Keratinocyte (primary cell): ENCODE measurements around the gene SOHLH2. TPM values are rescaled to one million over a fixed set of nuclear protein-coding genes. Genes with fewer than 3 reads are reported as not detected.

Experiments
- DNase-seq: peaks from one replicate; pipeline ENCODE4 v3.0.0-alpha.2; 2011; ENCODE audit warnings: low read depth, missing footprints, low spot score
- FAIRE-seq: peaks from 2 replicates; lab custom pipeline; 2011; peaks lifted over from hg19 to GRCh38; lab: Jason Lieb, UNC
- H2AFZ ChIP-seq: 2 replicates; pipeline ENCODE4 v1.6.0; 2012; ENCODE audit warnings: low read length, control low read depth, inconsistent platforms; ENCODE audit not compliant: control insufficient read depth
- H3K27ac ChIP-seq: 2 replicates; pipeline ENCODE4 v1.5.1; 2011; ENCODE audit warnings: low read length; ENCODE audit not compliant: control insufficient read depth, insufficient read depth
- H3K27me3 ChIP-seq: 3 replicates; pipeline ENCODE4 v1.6.0; 2011; ENCODE audit warnings: low read length; ENCODE audit not compliant: control insufficient read depth, insufficient read depth; ENCODE audit errors: extremely low read depth
- H3K36me3 ChIP-seq, 2 experiments: 2 replicates in 1 of 2; 3 replicates in 1 of 2; pipeline ENCODE4 v1.5.1; 2011; ENCODE audit warnings: low read length in 2 of 2, mild to moderate bottlenecking in 1 of 2; ENCODE audit not compliant: control insufficient read depth in 2 of 2, insufficient read depth in 2 of 2; ENCODE audit errors: extremely low read depth in 1 of 2
- H3K4me1 ChIP-seq: 3 replicates; pipeline ENCODE4 v1.5.1; 2011; ENCODE audit warnings: low read length; ENCODE audit not compliant: control insufficient read depth, insufficient read depth; ENCODE audit errors: extremely low read depth
- H3K4me2 ChIP-seq: 3 replicates; pipeline ENCODE4 v1.6.0; 2011; ENCODE audit warnings: low read depth, low read length; ENCODE audit not compliant: control insufficient read depth, insufficient read depth; ENCODE audit errors: extremely low read depth
- H3K4me3 ChIP-seq, 3 experiments: fragments of 200-600 bp in 1 of 3; sonication (generic) in 1 of 3; 2 replicates in 2 of 3; 3 replicates in 1 of 3; pipeline ENCODE4 v1.5.1; 2011 to 2016; ENCODE audit warnings: low read length in 3 of 3, mild to moderate bottlenecking in 3 of 3, control low read depth in 2 of 3, inconsistent platforms in 1 of 3, low read depth in 1 of 3, mixed read lengths in 1 of 3, mixed run types in 1 of 3, moderate library complexity in 1 of 3; ENCODE audit not compliant: control insufficient read depth in 2 of 3, insufficient read depth in 2 of 3; ENCODE audit errors: extremely low read depth in 1 of 3
- H3K79me2 ChIP-seq: 2 replicates; pipeline ENCODE4 v1.6.0; 2012; ENCODE audit warnings: low read length; ENCODE audit not compliant: control insufficient read depth, insufficient read depth
- H3K9ac ChIP-seq: 3 replicates; pipeline ENCODE4 v1.6.0; 2011; ENCODE audit warnings: low read length; ENCODE audit not compliant: control insufficient read depth, insufficient read depth; ENCODE audit errors: extremely low read depth
- H3K9me1 ChIP-seq: 3 replicates; pipeline ENCODE4 v1.6.0; 2011; ENCODE audit warnings: low read length; ENCODE audit not compliant: control insufficient read depth, insufficient read depth; ENCODE audit errors: extremely low read depth
- H3K9me3 ChIP-seq: 2 replicates; pipeline ENCODE4 v1.5.1; 2012; ENCODE audit warnings: low read depth, low read length; ENCODE audit not compliant: control insufficient read depth
- H4K20me1 ChIP-seq: 3 replicates; pipeline ENCODE4 v1.6.0; 2011; ENCODE audit warnings: low read length; ENCODE audit not compliant: control insufficient read depth, insufficient read depth; ENCODE audit errors: extremely low read depth
- EZH2 ChIP-seq: IDR thresholded peaks from one replicate; pipeline ENCODE4 v1.6.1; 2012; ENCODE audit warnings: inconsistent platforms, mild to moderate bottlenecking, low read length, moderate library complexity
- dilution Hi-C: fragments of 300-500 bp; cut with MboI; formaldehyde crosslinking; loops from one replicate; pipeline ENCODE4 v1.7.0; 2020; ENCODE audit warnings: low sequenced_read_pairs; ENCODE audit not compliant: extremely low pct_ligation_motif_present
- polyA minus RNA-seq, 3 experiments: library from RNA; depleted of rRNA, polyadenylated mRNA; stranded (reverse); fragments of >200 nt; gene quantifications; 1 replicate in 1 of 3; 2 replicates in 1 of 3; 3 replicates in 1 of 3; pipeline ENCODE4 v1.2.3, GENCODE V29; 2011
- polyA plus RNA-seq, 5 experiments: library from polyadenylated mRNA; depleted of rRNA in 3 of 5; stranded (reverse) in 3 of 5; stranded (forward) in 1 of 5; unstranded in 1 of 5; fragments of >200 nt; gene quantifications; 1 replicate in 1 of 5; 2 replicates in 3 of 5; 3 replicates in 1 of 5; pipeline versions ENCODE4 v1.2.1 to v1.2.3, GENCODE V29; 2011 to 2012; ENCODE audit warnings: missing spikeins in 2 of 5, low read depth in 1 of 5, low replicate concordance in 1 of 5
- TF ChIP-seq, protein P1 (sequence below), 3 experiments: IDR thresholded peaks in 1 of 3; conservative IDR thresholded peaks in 1 of 3; optimal IDR thresholded peaks in 1 of 3; 2 replicates in 2 of 3; 3 replicates in 1 of 3; pipeline versions ENCODE3 to v1.5.1; 2011; ENCODE audit warnings: low read length in 3 of 3, mild to moderate bottlenecking in 3 of 3, moderate library complexity in 2 of 3, control low read depth in 1 of 3, inconsistent platforms in 1 of 3; ENCODE audit not compliant: insufficient read depth in 2 of 3; ENCODE audit errors: extremely low read depth in 1 of 3

Gene SOHLH2, protein sequence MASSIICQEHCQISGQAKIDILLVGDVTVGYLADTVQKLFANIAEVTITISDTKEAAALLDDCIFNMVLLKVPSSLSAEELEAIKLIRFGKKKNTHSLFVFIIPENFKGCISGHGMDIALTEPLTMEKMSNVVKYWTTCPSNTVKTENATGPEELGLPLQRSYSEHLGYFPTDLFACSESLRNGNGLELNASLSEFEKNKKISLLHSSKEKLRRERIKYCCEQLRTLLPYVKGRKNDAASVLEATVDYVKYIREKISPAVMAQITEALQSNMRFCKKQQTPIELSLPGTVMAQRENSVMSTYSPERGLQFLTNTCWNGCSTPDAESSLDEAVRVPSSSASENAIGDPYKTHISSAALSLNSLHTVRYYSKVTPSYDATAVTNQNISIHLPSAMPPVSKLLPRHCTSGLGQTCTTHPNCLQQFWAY
- polyA plus RNA-seq = not detected in 3 replicates
- not detected for polyA plus RNA-seq (2011; ENCODE audit: low read depth)
- polyA plus RNA-seq (2011; cell fraction: cytosol; rRNA removed) = not detected in 2 replicates
- polyA plus RNA-seq (2011; cell fraction: nucleus; rRNA removed) = not detected in 2 replicates
- polyA plus RNA-seq (2012; ENCODE audit: low replicate concordance) = 0.07 TPM in 1 of 2 replicates, not detected in the other
- polyA minus RNA-seq = not detected in 3 replicates
- not detected for polyA minus RNA-seq (2011; cell fraction: cytosol; rRNA and poly(A)+ RNA removed)
- polyA minus RNA-seq (2011; cell fraction: nucleus; rRNA and poly(A)+ RNA removed) = not detected in 2 replicates

DNA sequence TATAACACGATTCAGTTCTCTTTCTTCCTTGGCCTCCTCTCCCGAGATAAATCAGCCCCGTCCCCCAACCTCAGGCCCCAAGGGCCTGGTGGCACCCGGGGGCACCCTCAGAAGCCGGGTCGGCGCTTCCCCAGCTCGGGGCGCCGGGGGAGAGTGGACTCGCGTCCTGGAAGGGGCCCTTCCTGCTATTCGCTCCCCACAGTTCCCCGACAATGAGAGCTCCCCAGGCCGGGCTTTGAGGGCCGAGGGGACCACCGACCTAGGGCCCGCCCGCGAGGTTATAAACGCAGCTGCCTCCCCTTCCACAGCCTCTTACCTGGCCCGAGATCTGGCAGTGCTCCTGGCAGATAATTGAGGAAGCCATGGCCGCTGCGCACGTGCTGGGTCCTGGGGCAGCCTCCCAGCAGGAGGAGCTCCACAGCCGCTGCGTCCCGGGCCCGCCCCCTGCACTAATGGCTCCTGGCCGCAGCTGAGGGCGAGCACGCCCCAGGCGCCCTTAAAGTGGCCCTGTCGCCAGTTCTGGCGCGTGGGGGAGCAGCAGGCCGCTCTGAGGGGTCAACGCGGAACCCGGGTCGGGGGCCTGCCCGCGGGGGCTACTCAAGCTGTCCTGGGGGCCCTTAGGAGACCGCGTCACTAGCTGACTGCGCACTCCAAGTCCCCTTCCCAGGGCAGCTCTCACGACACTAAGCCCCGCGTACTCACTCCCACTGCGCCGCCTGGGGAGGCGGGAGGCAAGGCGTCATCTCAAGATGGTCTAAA, at the start of gene SOHLH2:
Gene SOHLH2, minus strand, starts transcription at position 394 of the 759 bp plus-strand sequence. Its CDS starts 30 bp downstream, at position 364.
- dilution Hi-C loops = no loop called here

DNA sequence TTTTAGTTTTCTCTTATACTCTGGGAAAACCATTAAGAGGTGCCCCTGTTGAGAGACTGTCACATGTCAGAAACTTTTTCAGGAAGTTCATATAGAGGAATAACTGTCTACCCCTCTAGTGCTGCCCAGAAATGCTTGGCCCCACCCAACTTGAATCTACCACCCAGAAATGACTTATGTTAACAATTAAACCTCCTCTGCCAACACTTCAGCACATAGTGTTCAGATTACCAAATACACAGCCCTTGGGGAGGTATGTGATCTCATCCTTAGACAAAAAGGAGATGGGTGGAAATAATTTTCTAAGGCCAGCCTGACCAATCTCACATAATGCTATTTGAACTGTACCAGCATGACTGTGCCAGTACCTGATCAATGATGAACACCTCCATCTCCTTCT, 47.6 kb upstream of the SOHLH2 start:
- Histone ChIP-seq H4K20me1 (no peaks in the 10 kb centered on the region), H3K4me3 (no peak overlapping the region), H3K4me2 (no peak overlapping the region), H2AFZ (no peak overlapping the region), H3K9ac (no peak overlapping the region), H3K27me3 (no peaks in the 10 kb centered on the region), H3K9me3 (no peaks in the 10 kb centered on the region), H3K9me1 (no peaks in the 10 kb centered on the region), H3K27ac (no peak overlapping the region), H3K36me3 (no peaks in the 10 kb centered on the region), H3K4me1 (no peaks in the 10 kb centered on the region), H3K79me2 (no peaks in the 10 kb centered on the region)
- FAIRE-seq (no peak), DNase-seq (no peak)
- dilution Hi-C loops = no loop called here
- TF ChIP-seq, protein P1, sequence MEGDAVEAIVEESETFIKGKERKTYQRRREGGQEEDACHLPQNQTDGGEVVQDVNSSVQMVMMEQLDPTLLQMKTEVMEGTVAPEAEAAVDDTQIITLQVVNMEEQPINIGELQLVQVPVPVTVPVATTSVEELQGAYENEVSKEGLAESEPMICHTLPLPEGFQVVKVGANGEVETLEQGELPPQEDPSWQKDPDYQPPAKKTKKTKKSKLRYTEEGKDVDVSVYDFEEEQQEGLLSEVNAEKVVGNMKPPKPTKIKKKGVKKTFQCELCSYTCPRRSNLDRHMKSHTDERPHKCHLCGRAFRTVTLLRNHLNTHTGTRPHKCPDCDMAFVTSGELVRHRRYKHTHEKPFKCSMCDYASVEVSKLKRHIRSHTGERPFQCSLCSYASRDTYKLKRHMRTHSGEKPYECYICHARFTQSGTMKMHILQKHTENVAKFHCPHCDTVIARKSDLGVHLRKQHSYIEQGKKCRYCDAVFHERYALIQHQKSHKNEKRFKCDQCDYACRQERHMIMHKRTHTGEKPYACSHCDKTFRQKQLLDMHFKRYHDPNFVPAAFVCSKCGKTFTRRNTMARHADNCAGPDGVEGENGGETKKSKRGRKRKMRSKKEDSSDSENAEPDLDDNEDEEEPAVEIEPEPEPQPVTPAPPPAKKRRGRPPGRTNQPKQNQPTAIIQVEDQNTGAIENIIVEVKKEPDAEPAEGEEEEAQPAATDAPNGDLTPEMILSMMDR (optimal IDR thresholded peaks at IDR 0.05 in 1 of 3, IDR thresholded peaks at IDR 0.05 in 1 of 3, conservative IDR thresholded peaks at IDR 0.05 in 1 of 3; ENCODE audit: extremely low read depth in 1 of 3, insufficient read depth in 2 of 3, low read length in 3 of 3) = no peak
- TF ChIP-seq EZH2 = no peak

More for the DNA sequence above, at the start of gene SOHLH2:
- H3K27ac ChIP-seq = no peak within 1 kb of the TSS
- H3K79me2 ChIP-seq = no peaks in the 10 kb centered on the region
- DNase-seq (no peak), FAIRE-seq (no peak)
- no peaks in the 10 kb centered on the region for H3K27me3 ChIP-seq
- TF ChIP-seq, protein P1 (optimal IDR thresholded peaks at IDR 0.05 in 1 of 3, IDR thresholded peaks at IDR 0.05 in 1 of 3, conservative IDR thresholded peaks at IDR 0.05 in 1 of 3; ENCODE audit: extremely low read depth in 1 of 3, insufficient read depth in 2 of 3, low read length in 3 of 3) = no peak
- no peak for TF ChIP-seq EZH2
- H3K4me3 ChIP-seq = no peak within 1 kb of the TSS
- no peak within 1 kb of the TSS for H3K9ac ChIP-seq
- H4K20me1 ChIP-seq = no peaks in the 10 kb centered on the region
- H3K36me3 ChIP-seq = no peaks in the 10 kb centered on the region
- no peaks in the 10 kb centered on the region for H3K4me1 ChIP-seq
- H2AFZ ChIP-seq = no peak within 1 kb of the TSS
- no peak within 1 kb of the TSS for H3K4me2 ChIP-seq
- no peaks in the 10 kb centered on the region for H3K9me1 ChIP-seq
- no peaks in the 10 kb centered on the region for H3K9me3 ChIP-seq
